ENCODE results near the gene ABCD4.
"Not testable (repeated sequence)": the region's sequence is repeated elsewhere in the genome, so short reads cannot be mapped to it uniquely, and the experiment has no call there.

ABCD4 gene

GRCh38 chr14:74348241-74348734, 45.6 kb upstream of the ABCD4 start, which contains the start of gene VRTN:
Gene VRTN, plus strand, starts transcription at chr14:74348471. Its CDS starts 8,313 bp downstream, at chr14:74356784.
- Mint-ChIP-seq H3K36me3 (ENCODE audit: low read depth) (no peaks in the 10 kb centered on the region), H3K4me1 (peaks cover 26% of the 10 kb centered on the region), H3K4me3 (peak within 1 kb of the TSS; percentile 68), H3K9me3 (no peaks in the 10 kb centered on the region), H3K27ac (no peak within 1 kb of the TSS), H3K27me3 (ENCODE audit: low read depth, poor library complexity) (peaks cover 25% of the 10 kb centered on the region)
- no peak for DNase-seq
- no peak for TF ChIP-seq CTCF (IDR thresholded peaks at IDR 0.05)

GRCh38 chr14:74347795-74348100, 45.0 kb upstream of the ABCD4 start:
- no peak for TF ChIP-seq CTCF (IDR thresholded peaks at IDR 0.05)
- Mint-ChIP-seq H3K27me3 (ENCODE audit: low read depth, poor library complexity) (peaks cover 26% of the 10 kb centered on the region), H3K9me3 (no peaks in the 10 kb centered on the region), H3K36me3 (ENCODE audit: low read depth) (no peaks in the 10 kb centered on the region), H3K27ac (no peak overlapping the region), H3K4me3 (no peak overlapping the region), H3K4me1 (peaks cover 26% of the 10 kb centered on the region)
- DNase-seq = no peak

GRCh38 chr14:74347097-74347794, 44.5 kb upstream of the ABCD4 start:
- Mint-ChIP-seq H3K4me3 (peak overlapping the region; percentile 44), H3K4me1 (peaks cover 26% of the 10 kb centered on the region), H3K27ac (no peak overlapping the region), H3K27me3 (ENCODE audit: low read depth, poor library complexity) (peaks cover 27% of the 10 kb centered on the region), H3K9me3 (no peaks in the 10 kb centered on the region), H3K36me3 (ENCODE audit: low read depth) (no peaks in the 10 kb centered on the region)
- TF ChIP-seq CTCF (IDR thresholded peaks at IDR 0.05) = no peak
- no peak for DNase-seq

- H3K36me3 Mint-ChIP-seq (ENCODE audit: low read depth) = no peaks in the 10 kb centered on the region
- H3K27ac Mint-ChIP-seq = no peak overlapping the region
Observed at GRCh38 chr14:74346341-74346740, 43.6 kb upstream of the ABCD4 start.

GRCh38 chr14:74333909-74334308, 31.2 kb upstream of the ABCD4 start:
- Mint-ChIP-seq H3K4me1 (no peaks in the 10 kb centered on the region), H3K36me3 (ENCODE audit: low read depth) (no peaks in the 10 kb centered on the region)

More at GRCh38 chr14:74346341-74346740, 43.6 kb upstream of the ABCD4 start:
- Mint-ChIP-seq H3K27me3 (ENCODE audit: low read depth, poor library complexity) (peaks cover 26% of the 10 kb centered on the region), H3K4me3 (no peak overlapping the region), H3K9me3 (no peaks in the 10 kb centered on the region), H3K4me1 (peaks cover 26% of the 10 kb centered on the region)
- no peak for DNase-seq
- TF ChIP-seq CTCF (IDR thresholded peaks at IDR 0.05) = no peak

GRCh38 chr14:74329950-74330552, 27.3 kb upstream of the ABCD4 start:
- H3K27me3 Mint-ChIP-seq (ENCODE audit: low read depth, poor library complexity); DNase-seq; H3K36me3 Mint-ChIP-seq (ENCODE audit: low read depth); H3K9me3 Mint-ChIP-seq; H3K4me3 Mint-ChIP-seq; H3K27ac Mint-ChIP-seq: not testable (repeated sequence)
- peaks cover 14% of the 10 kb centered on the region for H3K4me1 Mint-ChIP-seq

More at GRCh38 chr14:74333909-74334308, 31.2 kb upstream of the ABCD4 start:
- no peak for DNase-seq
- Mint-ChIP-seq H3K4me3 (no peak overlapping the region), H3K9me3 (no peaks in the 10 kb centered on the region), H3K27me3 (ENCODE audit: low read depth, poor library complexity) (peaks cover 7% of the 10 kb centered on the region), H3K27ac (no peak overlapping the region)
- TF ChIP-seq CTCF (IDR thresholded peaks at IDR 0.05) = no peak

Measured in nephron progenitor cell (in vitro differentiated cells).